GM18867 (cell line): ENCODE results near the gene ZNF526.

Experiments
- ATAC-seq: cut with Tn5 transposase; IDR thresholded peaks from one replicate; pipeline ENCODE4 v1.9.1; 2021; ENCODE audit warnings: mild to moderate bottlenecking, moderate library complexity; ENCODE audit not compliant: unreplicated experiment

ZNF526 gene

GRCh38 chr19:42219812-42220750 is at the start of gene ZNF526:
ZNF526 (plus strand) TSS chr19:42220312; CDS start chr19:42224404, 4,092 bp downstream.
- peak; percentile 71 for ATAC-seq

- no peak for ATAC-seq
Observed at GRCh38 chr19:42170715-42171114, 49.4 kb upstream of the ZNF526 start.

GRCh38 chr19:42172261-42172660 is 47.9 kb upstream of the ZNF526 start:
- no peak for ATAC-seq

GRCh38 chr19:42173695-42174094 is 46.4 kb upstream of the ZNF526 start:
- ATAC-seq, result no peak

- no peak for ATAC-seq
Observed at GRCh38 chr19:42174188-42174587, 45.9 kb upstream of the ZNF526 start.

- ATAC-seq, result no peak
Observed at GRCh38 chr19:42174958-42175734, 45.0 kb upstream of the ZNF526 start.

GRCh38 chr19:42175952-42176648 is 44.0 kb upstream of the ZNF526 start:
- ATAC-seq, result no peak

- no peak for ATAC-seq
Observed at GRCh38 chr19:42176649-42176989, 43.5 kb upstream of the ZNF526 start.

- ATAC-seq, result no peak
Observed at GRCh38 chr19:42176990-42177685, 43.0 kb upstream of the ZNF526 start.

- ATAC-seq, result no peak
Observed at GRCh38 chr19:42177686-42178019, 42.5 kb upstream of the ZNF526 start.

- ATAC-seq, result no peak
Observed at GRCh38 chr19:42178791-42179674, 41.1 kb upstream of the ZNF526 start.

GRCh38 chr19:42184401-42184861 is 35.7 kb upstream of the ZNF526 start:
- ATAC-seq, result no peak

- ATAC-seq, result no peak
Observed at GRCh38 chr19:42185277-42185676, 34.8 kb upstream of the ZNF526 start.

- ATAC-seq, result no peak
Observed at GRCh38 chr19:42188665-42189064, 31.4 kb upstream of the ZNF526 start.

GRCh38 chr19:42189133-42189532 is 31.0 kb upstream of the ZNF526 start:
- ATAC-seq, result no peak

- ATAC-seq, result no peak
Observed at GRCh38 chr19:42191330-42191729, 28.8 kb upstream of the ZNF526 start.

GRCh38 chr19:42191855-42192254 is 28.3 kb upstream of the ZNF526 start:
- no peak for ATAC-seq

GRCh38 chr19:42193294-42193693 is 26.8 kb upstream of the ZNF526 start:
- ATAC-seq, result no peak

- ATAC-seq, result no peak
Observed at GRCh38 chr19:42193706-42194105, 26.4 kb upstream of the ZNF526 start.
